A549 (cell line): Measurements from ENCODE around the gene NXNL2.

Source experiments
- BHLHE40 ChIP-seq: IDR thresholded peaks from 2 replicates; pipeline ENCODE4 v1.6.1; 2012; ENCODE audit warnings: low read depth, low read length, inconsistent platforms
- CHD4 ChIP-seq: fragments of 200-600 bp; sonication (generic); IDR thresholded peaks from 2 replicates; pipeline ENCODE4 v1.6.1; 2016; ENCODE audit warnings: antibody characterized with exemption, mild to moderate bottlenecking, borderline replicate concordance
- EP300 ChIP-seq, 2 experiments: fragments of >200 bp; sonication (Bioruptor Twin); formaldehyde crosslinking; IDR thresholded peaks; 2 replicates in 1 of 2; 3 replicates in 1 of 2; pipeline ENCODE4 v1.6.1; 2016 to 2017
- FOSB ChIP-seq: fragments of 250-450 bp; sonication (Bioruptor Pico); IDR thresholded peaks from 2 replicates; pipeline ENCODE4 v1.5.0; 2020; ENCODE audit warnings: mild to moderate bottlenecking, moderate library complexity
- JUNB ChIP-seq: fragments of >200 bp; sonication (Bioruptor Twin); formaldehyde crosslinking; IDR thresholded peaks from 2 replicates; pipeline ENCODE4 v1.6.1; 2016
- MAZ ChIP-seq: fragments of 150-350 bp; IDR thresholded peaks from 2 replicates; pipeline ENCODE4 v1.6.1; 2014; ENCODE audit warnings: antibody characterized with exemption, low read depth, low read length, borderline replicate concordance
- MYC ChIP-seq: IDR thresholded peaks from 2 replicates; pipeline ENCODE4 v1.6.1; 2012; ENCODE audit warnings: mild to moderate bottlenecking, inconsistent platforms, low read length, improper control_type of control experiment, borderline replicate concordance
- POLR2A ChIP-seq: IDR thresholded peaks from 2 replicates; pipeline ENCODE4 v1.6.1; 2012; ENCODE audit warnings: mild to moderate bottlenecking, low read length
- SMC3 ChIP-seq: fragments of >200 bp; sonication (Bioruptor Twin); formaldehyde crosslinking; IDR thresholded peaks from 3 replicates; pipeline ENCODE4 v1.6.1; 2018; ENCODE audit warnings: inconsistent platforms
- ZFP36 ChIP-seq: fragments of 450-650 bp; IDR thresholded peaks from 2 replicates; pipeline ENCODE4 v1.6.1; 2014; ENCODE audit warnings: borderline replicate concordance; ENCODE audit not compliant: partially characterized antibody
- TF ChIP-seq, protein P1 (sequence below): fragments of >200 bp; sonication (Bioruptor Twin); formaldehyde crosslinking; IDR thresholded peaks from 3 replicates; pipeline ENCODE4 v1.5.1; 2016
- TF ChIP-seq, protein P2 (sequence below): IDR thresholded peaks from 2 replicates; pipeline ENCODE4 v1.6.1; 2012
- TF ChIP-seq, protein P3 (sequence below): fragments of 200-600 bp; sonication (generic); IDR thresholded peaks from 2 replicates; pipeline ENCODE4 v1.6.1; 2016; ENCODE audit warnings: antibody characterized with exemption, mild to moderate bottlenecking, moderate library complexity

DNA sequence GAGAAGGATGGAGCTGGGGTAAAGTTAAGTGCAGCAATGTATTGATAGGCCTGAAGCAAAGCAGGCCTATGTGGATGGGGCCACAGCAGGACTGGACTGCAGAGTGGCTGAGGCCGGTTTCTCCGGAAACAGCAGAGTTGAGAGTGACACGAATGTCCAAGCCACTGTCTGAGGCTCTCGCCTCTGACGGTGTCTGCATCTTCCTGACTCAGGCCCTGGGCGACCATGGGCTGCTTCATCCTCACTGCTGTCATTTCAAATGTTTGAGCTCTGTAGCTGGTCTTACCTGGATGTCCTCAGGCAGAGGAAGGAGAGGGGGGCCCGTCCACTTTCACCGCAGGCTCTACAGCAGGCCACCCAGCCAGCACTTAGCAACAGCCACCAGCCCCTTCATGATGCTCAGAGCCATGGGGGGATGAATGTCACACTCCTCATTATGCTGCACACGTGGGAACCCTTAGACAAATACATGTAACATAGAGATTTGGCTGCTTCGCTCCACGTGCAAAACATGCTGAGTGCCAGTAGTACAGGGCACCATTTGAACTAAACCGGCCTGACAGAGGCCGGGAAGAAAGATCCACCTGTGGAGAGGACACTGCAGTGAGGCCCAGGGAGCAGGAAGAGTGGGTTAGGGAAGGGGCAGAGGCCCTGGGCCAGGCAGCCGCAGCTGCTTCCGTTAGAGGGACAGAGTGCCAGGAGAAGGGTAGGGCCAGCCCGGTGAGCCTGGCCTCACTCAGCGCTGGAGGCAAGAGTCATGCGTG is 31.7 kb upstream of the NXNL2 start:
- TF ChIP-seq MAZ (no peak), EP300 (IDR thresholded peaks at IDR 0.05) (no peak), SMC3 (no peak), MYC (no peak), JUNB (no peak), FOSB (CRISPR knock-in tag) (no peak), BHLHE40 (no peak), CHD4 (no peak), POLR2A (no peak), ZFP36 (no peak)
- TF ChIP-seq, protein P1, sequence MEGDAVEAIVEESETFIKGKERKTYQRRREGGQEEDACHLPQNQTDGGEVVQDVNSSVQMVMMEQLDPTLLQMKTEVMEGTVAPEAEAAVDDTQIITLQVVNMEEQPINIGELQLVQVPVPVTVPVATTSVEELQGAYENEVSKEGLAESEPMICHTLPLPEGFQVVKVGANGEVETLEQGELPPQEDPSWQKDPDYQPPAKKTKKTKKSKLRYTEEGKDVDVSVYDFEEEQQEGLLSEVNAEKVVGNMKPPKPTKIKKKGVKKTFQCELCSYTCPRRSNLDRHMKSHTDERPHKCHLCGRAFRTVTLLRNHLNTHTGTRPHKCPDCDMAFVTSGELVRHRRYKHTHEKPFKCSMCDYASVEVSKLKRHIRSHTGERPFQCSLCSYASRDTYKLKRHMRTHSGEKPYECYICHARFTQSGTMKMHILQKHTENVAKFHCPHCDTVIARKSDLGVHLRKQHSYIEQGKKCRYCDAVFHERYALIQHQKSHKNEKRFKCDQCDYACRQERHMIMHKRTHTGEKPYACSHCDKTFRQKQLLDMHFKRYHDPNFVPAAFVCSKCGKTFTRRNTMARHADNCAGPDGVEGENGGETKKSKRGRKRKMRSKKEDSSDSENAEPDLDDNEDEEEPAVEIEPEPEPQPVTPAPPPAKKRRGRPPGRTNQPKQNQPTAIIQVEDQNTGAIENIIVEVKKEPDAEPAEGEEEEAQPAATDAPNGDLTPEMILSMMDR: no peak
- TF ChIP-seq, protein P2, sequence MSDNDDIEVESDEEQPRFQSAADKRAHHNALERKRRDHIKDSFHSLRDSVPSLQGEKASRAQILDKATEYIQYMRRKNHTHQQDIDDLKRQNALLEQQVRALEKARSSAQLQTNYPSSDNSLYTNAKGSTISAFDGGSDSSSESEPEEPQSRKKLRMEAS: no peak
- TF ChIP-seq, protein P3, sequence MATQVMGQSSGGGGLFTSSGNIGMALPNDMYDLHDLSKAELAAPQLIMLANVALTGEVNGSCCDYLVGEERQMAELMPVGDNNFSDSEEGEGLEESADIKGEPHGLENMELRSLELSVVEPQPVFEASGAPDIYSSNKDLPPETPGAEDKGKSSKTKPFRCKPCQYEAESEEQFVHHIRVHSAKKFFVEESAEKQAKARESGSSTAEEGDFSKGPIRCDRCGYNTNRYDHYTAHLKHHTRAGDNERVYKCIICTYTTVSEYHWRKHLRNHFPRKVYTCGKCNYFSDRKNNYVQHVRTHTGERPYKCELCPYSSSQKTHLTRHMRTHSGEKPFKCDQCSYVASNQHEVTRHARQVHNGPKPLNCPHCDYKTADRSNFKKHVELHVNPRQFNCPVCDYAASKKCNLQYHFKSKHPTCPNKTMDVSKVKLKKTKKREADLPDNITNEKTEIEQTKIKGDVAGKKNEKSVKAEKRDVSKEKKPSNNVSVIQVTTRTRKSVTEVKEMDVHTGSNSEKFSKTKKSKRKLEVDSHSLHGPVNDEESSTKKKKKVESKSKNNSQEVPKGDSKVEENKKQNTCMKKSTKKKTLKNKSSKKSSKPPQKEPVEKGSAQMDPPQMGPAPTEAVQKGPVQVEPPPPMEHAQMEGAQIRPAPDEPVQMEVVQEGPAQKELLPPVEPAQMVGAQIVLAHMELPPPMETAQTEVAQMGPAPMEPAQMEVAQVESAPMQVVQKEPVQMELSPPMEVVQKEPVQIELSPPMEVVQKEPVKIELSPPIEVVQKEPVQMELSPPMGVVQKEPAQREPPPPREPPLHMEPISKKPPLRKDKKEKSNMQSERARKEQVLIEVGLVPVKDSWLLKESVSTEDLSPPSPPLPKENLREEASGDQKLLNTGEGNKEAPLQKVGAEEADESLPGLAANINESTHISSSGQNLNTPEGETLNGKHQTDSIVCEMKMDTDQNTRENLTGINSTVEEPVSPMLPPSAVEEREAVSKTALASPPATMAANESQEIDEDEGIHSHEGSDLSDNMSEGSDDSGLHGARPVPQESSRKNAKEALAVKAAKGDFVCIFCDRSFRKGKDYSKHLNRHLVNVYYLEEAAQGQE: no peak
